COLO668 (cell line): ENCODE measurements around the gene CNTF.

ENCODE experiments used
- DNase-seq: peaks from one replicate; lab custom pipeline; 2025; ENCODE audit not compliant: unreplicated experiment; lab: John Stamatoyannopoulos, UW

The CNTF gene

DNA sequence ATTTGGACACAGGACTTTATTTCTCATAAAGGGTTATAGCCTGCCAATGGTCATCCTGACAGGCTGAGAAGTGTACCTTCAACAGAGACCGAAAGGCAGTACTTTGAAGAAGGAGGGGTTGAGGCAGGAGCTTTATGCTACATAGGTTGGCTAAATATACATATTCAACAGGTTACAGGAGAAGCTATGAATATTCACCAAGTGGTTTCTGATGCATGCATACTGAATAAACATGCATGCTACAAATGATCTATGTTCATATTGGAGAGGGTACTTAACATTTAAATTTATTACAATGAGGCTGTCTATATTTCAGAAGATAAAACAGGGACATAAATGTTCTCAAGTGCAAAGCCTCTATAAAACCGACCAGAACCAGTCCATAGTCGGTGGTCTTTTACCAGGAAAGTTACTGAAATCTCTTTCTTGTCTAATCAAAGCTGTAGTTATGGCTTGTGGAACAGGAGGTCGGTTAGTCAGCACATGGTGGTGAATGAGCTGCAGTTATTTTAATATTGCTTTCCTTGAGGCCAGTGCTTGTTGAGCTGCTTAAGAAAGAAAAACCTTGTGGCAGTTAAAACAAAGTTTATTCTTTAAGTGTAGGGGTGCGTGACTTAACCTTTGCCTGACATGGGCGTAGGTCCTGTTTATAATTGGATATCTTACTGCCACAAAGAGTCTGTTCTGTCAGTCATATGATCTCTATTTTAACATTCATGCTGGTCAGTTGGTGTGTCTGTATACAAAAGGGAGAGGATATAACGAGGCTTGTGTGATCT, 19.5 kb downstream of the CNTF start:
- no peak for DNase-seq

DNA sequence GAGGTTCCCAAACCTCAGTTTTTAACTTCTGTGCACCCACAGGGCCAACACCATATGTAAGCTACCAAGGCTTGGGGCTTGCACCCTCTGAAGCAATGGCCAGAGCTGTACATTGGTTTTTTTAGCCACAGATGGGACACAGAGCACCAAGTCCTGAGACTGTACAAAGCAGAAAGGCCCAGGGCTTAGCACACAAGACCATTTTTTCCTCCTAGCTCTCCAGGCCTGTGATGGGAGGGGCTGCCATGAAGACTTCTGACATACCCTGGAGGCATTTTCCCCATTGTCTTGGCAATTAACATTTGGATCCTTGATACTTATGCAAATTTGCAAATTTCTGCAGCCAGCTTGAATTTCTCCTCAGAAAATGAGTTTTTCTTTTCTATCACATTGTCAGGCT, 23.4 kb downstream of the CNTF start:
- DNase-seq = no peak

DNA sequence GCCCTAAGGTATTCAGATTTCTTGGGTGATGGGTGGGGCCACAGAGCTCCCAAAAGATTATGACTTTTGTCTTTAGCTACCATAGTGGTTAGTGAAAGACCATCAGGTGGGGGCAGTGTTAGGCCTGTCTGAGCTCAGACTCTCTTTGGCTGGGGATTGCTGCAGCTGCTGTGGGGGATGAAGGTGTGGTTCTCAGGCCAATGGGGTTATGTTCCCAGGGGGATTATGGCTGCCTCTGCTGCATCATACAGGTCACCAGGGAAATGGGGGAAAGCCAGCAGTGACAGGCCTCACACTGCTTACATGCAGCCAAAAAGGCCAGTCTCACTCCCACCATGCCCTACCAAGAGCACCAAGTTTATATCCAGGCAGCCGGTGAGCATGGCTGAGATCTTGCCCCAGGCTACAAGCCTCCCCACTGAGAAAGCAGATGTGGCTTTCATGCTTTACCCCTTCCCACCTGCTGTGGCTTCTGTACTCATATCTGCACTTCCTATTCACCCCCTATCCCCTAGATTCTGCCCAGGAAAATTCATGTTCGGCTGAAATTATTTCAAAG, 24.8 kb downstream of the CNTF start:
- DNase-seq = peak; percentile 13

DNA sequence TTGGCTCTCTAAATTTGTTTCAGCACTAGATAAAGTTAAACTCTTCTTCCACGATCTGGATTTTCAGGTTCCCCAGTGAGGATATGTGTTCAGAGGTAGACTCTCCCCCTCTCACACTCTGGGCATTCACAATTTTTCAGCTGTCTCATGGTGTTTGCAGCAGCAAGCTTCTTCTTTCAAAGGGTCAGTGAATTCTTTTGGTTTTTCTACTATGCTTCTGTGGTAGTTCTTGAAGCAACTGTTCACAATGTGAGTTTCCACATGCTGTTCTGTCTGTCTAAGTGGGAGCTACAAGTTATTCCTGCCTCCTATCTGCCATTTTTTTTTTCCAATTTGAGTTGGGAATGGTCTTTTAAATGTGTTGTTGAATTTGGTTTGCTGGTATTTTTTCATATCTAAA, 25.4 kb downstream of the CNTF start:
- no peak for DNase-seq

DNA sequence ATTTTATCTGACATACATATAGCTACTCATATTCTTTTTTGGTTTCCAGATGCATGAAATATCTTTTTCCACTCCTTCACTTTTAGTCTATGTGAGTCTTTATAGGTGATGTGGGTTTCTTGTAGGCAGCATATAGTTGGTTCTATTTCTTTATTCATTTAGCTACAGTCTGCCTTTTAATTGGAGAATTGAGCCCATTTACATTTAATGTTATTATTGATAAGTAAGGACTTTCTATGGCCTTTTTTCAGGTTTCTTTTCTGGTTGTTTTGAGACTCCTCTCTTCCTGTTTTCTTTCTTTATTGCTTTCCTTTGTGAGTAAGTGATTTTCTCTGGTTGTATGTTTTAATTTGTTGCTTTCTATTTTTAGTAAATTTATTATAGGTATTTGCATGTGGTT, 27.2 kb downstream of the CNTF start:
- no peak for DNase-seq

DNA sequence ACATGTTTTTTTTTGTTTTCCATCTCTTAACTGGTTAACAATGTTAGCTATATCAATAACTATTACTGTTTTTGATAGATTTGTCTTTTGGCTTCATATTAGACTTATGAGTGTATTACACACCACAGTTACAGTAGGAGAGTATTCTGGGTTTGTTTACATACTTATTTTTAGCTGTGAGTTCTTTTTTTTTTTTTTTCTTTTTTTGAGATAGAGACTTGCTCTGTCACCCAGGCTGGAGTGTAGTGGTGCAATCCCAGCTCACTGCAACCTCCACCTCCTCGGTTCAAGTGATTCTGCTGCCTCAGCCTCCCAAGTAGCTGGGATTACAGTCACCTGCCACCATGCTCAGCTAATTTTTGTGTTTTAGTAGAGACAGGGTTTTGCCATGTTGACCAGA, 28.0 kb downstream of the CNTF start:
- no peak for DNase-seq

DNA sequence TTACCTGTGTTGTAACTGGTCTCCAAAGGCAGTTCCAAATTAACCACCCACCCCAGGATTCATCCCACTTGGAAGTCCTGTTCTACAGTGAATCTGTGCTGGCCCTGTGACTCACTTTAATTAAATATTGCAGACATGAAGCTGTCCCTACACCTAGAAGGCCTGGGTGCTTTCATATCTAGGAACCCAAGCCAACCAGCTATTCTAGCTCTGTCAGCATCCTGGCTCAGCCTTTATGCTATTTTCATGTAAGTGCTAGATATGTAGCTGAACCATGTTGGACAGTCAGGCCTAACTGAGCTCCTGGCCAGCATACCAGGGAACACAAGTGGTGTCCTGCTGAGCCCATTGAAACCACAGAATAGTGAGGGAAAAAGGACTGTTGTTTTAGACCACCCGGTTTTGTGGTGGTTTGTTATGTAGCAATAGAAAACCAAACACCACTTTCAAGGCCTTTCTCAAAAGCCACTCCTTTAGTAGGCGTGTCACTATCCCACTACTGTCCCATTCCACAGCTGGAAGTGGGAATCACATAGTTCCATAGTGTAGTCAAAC, 30.3 kb downstream of the CNTF start:
- DNase-seq = no peak

DNA sequence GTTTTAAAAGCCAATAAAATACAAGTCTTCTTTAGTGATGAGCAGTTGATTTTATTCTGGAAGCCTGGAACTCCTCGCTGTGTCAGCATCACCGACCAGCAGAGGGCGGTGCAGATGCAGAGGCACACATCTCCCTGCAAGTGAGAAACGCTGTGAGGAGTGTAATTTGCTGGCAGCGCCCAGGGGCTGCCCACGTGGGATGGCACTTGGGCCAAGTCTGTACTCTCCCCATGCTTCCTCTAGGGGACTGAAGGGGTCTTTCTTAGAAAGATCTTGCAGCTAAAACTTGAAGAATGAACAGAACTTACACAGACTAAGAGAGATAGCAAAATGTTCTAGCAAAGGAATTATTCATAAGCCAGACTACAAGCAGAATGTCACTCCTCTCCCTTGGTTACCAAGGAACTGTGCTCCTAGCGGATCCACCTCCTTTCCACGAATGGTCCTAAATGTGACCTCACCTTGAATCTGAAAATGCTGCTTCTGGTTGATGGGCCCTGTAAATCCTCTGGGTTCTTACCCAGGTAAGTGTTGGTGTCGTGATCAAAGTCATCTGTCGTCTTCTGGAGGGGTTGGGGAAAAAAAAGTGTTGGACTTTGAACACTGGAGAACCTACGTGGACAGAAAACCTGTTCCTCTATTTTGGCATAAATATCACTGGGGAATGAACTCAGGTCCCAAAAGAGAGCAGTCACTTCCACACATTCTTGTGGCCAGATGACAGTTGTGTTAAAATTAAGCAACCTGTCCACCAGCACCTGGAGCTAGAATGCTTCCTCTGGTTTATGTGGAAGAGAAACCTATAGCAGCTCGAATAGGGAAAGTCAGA, 31.8 kb downstream of the CNTF start:
- peak; percentile 73 for DNase-seq

DNA sequence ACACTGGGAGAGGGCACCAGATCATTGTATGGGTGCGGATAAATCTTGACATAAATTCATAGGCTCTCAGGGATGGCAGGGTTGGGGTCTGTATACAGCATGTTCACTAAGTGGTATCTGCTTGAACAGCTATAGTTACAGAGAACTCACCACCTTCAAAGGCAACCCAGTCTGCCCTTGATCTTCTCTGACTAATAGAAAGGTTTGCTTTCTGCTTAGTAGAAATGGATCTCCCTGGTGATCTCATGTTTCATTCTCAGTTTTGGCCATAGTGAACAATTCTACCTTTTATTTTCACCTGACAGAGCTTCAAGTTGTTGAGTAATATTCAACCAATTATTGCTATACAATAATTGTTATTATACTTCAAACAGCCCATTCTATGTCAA, 32.4 kb downstream of the CNTF start:
- no peak for DNase-seq

DNA sequence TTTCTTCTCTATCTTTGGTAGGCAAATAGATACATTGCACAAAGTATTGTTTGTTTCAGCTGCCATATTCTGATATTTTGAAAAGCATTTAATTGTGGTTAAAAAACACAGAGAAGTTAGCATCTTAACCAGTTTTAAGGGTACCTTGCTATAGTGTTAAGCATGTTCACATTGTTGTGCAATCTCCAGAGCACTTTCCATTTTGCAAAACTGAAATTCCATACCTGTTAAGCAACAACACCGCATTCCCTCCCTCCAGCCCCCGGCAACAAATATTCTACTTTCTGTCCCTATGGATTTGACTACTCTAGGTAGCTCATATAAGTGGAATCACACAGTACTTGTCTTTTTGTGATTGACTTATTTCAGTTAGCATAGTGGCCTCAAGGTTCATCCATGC, 33.9 kb downstream of the CNTF start:
- DNase-seq = no peak

DNA sequence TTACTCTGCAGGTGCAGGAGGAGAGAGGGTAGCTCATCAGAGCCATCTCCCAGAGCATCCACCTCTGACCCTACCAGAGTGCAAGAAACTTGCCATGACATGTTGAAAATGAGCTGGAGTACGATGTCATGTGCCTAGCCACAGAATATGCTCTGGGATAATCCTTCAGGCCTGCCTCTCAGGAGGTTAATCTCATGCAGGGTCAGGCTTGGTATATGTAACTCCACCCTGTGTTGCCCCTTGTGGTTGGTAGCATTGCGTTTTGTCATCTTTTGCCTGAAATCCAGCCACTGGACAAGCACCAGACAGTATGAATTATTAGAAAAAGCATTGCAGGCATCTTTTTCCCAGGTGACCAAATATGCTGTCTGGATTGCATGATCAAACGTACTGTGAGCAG, 36.2 kb downstream of the CNTF start:
- peak; percentile 3 for DNase-seq

DNA sequence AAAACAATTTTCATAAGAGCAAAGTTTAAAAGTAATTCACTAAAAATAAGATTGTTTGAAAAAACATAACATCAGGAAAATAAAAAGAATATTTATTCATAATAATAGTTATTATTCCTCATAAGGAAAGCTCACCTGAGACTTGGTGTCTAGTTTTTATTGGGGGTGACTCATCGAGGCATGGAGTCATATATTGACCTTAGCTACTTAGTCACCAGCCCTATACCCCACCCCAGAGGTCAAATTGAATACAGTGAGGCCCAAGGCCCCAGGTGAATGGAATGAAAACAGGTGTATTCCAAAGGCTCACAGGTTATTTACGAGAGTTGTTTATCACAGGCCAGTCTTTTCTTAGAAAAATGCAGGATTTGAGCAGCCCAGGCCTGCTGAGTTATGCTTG, 36.9 kb downstream of the CNTF start:
- DNase-seq = peak; percentile 14

DNA sequence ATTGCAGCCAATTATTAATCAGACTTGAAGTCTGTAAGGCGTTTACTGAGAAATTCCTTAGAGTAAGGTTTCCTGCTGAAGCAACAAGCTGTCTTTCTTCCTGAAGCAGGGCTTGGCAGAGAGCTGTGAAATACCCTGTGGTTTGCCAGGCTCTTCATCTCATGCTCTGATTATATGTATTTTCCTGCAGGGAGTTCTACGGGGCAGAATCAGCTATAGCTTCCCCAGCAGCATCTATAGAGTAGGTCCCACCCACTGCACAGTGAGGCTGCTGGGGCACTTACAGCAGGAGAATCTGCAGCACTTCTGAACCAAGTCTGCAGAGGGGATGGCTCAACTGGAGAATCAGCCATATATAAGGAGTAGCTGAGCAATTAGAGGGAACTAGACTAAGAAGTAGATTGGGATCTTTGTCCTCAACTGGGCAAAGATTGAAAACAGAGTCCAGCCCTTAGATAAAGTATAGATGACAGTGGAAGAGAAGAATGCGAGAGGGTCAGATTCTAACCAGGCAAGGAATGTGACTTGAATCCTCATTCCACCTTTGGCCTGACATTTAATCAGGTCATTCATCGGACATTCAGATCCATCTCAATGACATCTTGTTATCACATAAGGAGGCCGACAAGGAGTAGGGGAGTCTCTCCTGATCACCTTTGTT, 37.6 kb downstream of the CNTF start:
- no peak for DNase-seq

DNA sequence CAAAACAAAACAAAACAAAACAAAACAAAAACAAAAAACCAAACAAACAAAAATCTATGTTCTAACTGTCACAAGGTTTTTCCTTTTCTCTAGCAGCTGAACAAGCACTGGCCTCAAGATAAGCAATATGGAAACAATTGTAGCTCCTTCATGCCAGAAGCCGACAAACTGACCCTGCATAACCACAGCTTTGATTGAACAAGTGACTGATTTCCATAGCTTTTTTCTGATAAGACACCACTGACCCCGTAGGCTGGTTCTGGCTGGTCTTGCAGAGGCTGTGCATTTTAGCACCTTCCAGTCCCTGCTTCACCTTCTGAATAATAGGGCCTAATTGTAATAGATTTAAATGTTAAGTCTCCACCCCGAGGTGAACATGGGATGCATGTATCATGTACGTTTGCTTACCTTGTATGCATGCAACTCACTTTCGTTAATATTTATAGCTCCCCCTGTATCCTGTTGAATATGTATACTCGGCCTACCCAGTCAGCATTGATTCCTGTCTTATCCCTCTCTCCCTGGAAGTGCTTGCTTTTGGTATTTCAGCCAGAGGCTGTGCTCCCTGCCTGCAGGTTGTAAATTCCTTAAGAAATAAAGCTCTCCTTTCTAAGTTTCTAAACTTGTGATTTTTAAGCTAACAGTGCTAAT, 49.6 kb downstream of the CNTF start:
- no peak for DNase-seq

DNA sequence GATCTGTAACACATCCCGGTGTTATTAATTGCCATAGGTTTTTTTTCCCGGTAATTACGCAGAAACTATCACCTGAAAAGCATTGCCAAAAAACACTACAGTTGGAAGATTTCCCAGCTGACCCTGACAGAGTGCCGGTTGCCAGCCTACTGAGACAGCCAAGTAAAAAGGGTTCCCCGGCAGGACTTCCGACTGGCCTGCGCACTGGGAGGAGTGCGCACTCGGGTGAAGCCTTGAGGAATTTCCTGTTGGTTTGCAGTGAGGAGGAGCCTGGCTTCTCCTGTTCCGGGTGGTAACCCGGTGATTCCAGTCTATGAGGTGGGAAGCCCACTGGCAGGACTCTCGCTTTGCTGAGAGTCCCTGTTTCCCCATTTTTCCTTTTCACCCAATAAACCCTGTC, 52.1 kb downstream of the CNTF start:
- DNase-seq = no peak
